GM04503 (cell line): Measurements from ENCODE around the gene TMEM30A.

ENCODE experiments used
- DNase-seq: peaks from one replicate; pipeline ENCODE4 v3.0.0-alpha.2; 2012; ENCODE audit warnings: low read depth

TMEM30A gene

DNA sequence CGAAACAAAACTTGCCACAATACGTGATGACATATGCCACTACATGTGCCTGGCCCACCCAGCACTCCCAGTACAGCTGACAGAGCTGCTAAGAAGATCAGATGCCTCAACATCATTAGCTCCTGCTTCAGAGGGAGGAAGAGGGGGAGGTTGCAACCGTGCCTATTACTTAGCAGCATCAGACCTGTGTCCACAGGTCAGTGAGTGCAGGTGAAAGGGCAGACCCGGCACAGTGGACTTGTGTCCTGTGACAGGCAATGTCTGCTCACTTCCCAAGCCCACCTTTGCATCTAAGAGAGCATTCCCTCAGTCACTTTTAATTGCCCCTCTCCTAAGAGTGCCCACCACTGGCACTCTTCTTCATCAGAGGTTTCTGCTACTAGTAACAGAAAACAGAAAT lies 69.3 kb downstream of the TMEM30A start:
- DNase-seq = no peak

DNA sequence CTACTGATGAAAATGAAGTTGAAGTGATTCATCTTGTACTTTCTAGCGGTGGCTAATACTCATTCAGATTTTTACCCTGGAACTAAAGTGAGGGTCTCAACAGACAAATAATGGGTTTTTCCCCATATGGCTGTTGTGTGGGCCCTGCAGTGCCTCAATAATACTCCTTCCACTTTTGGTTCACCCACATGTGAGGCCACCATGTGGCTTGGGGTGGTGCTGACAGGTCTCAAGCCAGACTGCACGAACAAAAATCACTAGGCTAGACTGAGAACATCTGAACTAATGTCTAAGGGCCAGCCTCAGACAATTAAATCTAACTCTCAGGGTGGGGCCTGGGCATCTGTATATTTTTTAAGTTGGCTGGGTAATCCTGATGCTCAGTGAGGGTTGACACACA lies 70.9 kb downstream of the TMEM30A start:
- no peak for DNase-seq

DNA sequence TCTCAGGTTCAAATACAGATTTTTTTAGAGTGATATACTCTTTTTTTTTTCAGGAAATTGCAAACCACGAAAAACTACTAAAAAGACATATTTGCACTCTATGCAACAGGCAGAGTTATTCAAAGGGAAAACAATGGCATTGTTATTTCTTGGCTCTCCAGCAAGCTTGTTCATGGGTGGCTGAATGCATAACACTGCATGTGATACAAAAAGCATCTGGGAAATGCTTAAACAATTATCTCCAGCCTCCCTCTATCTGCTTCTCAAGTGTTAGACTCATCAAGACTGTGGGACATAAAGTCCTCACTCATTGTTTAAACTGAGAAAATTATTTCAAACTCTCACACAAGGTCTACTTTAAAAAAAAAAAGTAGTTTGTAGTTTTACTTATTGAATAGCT lies 71.5 kb downstream of the TMEM30A start:
- no peak for DNase-seq

DNA sequence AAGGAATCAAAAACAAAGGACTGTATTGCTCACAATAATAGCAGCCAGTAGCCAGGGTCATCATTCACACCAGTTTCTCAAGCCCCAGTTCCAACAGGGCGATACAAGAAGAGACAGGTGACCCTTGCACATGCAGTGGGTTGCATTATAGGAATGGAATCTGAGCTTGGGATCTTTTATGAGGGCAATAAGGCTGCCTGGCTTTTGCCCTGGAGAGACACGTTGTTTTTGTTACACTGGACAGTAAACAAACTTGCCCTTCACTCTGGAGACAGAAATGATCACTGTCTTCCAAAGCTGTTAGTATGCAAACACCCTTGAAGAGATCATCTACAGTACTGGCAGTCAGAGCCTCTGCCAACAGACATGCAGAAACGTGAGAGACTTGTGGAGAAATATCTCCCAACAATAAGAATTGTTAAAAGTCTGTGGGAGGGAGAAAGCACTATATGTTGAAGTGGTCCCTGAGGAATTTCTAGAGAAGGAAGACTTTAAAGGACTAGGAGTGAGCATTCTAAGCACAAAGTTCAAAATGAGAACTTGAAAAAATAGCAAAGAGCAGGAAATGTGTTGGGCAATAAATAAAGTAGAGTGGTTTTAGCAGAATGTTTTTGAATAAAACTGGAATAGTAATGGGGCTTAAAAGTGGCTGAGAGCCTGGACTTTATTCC lies 72.5 kb downstream of the TMEM30A start:
- DNase-seq = no peak

DNA sequence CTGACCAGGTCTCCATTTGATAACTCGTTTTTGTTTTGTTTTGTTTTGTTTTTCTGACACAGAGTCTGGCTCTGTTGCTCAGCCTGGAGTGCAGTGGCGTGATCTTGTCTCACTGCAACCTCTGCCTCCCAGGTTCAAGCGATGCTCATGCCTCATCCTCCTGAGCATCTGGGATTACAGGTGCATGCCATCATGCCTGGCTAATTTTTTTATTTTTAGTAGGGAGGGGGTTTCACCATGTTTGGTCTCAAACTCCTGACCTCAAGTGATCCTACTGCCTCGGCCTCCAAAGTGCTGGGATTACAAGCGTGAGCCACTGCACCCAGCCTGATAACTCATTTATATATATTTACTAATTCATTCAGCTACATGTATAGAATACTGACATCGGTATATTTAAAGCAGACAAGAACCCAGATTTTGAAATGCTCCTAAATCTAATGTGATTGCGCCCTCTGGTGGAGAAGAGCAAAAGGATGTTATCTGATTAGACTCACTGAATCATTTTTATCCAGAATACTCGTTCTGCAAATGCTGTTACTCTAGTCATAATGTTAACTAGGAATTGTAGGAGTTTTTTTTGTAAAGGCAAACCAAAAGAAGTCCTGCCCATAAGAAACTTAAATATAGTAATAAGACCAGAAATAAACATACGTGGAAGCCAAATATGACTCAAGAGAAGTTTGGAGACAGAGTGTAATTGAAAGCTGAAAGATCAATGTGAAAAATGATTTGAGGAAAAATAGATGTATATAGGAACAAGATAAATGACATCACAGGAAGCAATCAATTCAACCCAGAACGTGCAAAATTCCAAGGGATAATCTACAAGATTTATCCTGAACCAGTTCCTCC lies 73.5 kb downstream of the TMEM30A start:
- DNase-seq = no peak

DNA sequence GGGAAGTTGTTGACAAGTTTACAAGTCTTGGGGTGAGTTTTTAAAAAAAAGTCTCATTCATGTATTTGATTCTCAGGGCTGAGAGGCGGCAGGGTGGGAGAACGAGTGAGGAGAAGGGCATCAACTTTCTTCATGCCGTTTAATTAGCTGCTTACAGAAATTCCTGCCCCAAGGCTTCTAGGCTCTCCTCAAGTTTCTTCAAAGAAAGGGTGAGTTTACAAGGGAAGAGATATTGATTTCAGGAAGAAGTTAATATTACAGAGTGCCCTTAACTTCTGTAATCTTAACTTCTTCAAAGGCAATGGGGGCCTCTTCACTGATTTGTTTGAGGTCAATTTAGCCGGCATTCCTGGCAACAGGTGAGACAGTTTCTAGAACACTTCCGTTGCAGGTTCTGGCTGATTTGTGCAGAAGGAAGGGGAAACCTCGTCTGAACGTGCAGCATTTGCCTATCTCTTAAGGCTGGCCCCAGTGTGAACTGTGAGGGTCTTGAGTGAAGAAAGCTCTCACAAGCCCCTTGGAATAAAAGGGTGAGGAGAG lies 75.3 kb downstream of the TMEM30A start:
- DNase-seq = no peak

DNA sequence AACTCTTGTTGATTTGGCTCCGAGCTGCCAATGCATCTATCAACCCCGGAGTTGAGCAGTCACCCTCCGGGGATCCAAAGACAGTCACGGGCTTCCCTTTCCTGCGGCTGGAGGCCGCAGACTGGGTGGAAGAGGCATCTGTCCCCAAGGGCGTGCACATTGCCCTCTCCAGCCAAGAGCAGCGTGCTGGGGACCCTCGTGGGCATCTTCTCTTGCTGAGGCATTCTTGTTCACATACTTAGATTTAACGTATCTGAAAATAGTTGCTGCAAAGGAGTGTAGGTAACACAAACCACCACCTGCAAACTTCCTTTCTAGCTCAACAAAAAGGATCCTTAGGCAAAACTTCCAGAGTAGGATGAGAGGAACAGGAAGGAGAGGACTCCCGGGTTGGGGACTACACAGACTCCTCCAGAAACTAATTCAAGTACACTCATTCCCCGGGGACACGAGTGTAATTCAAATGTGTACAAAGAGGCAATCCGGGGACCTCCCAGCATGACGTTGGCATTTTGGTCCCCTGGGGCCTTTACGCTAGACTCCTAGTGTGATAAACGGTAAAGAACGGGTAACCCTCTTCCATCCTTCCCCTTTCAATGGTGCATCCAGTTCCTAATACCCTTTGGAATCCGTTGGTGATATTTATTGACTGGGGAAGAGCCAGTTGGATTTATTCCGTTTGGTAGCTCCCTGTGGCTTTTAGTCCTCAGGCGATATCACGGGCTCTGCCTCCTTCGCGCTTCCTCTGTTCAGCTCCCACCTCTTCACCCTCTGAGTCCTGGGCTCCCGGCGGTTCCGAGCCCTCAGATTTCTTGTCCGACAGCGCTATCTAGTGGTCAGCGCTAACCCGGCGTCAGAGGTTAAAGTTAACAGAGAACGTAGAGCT lies 76.1 kb downstream of the TMEM30A start:
- no peak for DNase-seq

DNA sequence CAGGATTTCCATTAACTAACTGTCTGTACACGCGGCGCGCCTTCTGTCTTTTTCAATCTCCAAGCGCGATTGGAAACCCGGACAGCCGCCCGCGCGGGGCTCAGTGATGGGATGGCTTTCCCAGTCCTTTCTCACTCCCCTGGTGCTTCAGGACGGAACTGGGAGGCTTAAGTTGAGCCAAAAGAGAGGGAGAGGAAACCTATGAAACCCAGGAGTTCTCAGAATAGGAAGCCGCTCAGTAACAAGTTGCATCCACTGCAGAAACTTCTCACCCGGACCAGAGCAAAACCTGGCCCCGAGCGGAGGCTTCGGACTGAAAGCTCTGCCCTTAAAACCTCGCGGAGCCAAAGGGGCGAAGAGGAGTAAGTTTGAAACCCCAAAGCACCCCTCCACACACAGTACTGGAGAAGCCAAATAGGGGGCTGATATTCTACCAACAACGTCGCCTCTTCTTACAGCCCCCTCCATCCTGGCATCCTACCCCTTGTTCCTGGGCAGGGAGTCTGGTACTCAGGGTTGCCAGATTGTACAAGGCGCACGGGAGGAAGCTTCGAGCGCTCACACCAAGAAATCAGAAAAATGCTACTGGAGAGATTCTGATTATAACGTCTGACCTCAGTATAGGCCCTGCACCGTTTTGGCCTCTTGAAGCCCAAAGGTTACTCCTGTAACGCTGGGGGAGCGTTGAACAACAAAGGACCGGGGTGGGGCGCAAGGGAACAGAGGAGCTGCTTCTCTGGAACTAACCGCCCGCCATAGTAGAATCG lies 77.8 kb downstream of the TMEM30A start:
- no peak for DNase-seq

DNA sequence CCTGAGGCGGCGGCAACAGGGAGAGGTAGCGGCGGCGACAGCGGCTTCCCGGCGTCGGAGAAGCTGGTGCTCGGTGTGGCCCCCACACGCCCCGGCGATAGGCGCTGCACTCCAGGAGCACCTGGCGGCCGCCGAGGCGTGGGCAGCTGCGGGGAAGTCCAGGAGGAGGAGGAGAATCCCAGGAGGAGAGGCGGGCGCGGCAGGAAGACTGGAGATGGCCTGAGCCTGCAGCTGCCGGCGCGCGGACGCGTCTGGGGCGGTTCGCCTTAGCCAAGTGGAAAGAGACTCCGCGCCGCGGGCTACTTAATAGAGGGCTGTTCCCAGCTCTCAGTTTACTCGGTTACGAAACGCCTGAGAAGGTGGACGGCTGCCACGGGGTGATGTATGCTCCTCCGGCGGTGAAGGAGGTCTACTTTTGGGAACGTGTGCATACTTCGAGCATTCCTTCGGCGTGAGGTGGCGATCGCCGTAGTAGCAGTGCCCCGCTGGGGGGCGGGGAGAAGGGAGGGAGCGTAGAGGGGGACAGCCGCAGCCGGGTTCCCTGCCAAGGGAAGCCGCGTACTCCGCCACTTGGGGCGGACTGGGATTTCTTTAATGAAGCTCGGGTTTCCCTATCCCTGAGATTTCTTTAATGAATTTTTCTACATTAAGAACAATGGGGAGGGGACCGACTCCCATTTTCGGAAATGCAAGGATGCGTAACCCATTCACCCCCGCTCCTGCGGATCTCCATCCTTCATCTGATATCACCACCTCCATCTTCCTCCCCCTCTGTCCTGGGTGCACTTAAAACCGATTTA lies 78.6 kb downstream of the TMEM30A start, which contains the start of gene COL12A1:
COL12A1 (minus strand) TSS at position 278 of the 800 bp plus-strand sequence. CDS start 3,261 bp downstream, outside the sequence.
- peak; percentile 97 for DNase-seq

DNA sequence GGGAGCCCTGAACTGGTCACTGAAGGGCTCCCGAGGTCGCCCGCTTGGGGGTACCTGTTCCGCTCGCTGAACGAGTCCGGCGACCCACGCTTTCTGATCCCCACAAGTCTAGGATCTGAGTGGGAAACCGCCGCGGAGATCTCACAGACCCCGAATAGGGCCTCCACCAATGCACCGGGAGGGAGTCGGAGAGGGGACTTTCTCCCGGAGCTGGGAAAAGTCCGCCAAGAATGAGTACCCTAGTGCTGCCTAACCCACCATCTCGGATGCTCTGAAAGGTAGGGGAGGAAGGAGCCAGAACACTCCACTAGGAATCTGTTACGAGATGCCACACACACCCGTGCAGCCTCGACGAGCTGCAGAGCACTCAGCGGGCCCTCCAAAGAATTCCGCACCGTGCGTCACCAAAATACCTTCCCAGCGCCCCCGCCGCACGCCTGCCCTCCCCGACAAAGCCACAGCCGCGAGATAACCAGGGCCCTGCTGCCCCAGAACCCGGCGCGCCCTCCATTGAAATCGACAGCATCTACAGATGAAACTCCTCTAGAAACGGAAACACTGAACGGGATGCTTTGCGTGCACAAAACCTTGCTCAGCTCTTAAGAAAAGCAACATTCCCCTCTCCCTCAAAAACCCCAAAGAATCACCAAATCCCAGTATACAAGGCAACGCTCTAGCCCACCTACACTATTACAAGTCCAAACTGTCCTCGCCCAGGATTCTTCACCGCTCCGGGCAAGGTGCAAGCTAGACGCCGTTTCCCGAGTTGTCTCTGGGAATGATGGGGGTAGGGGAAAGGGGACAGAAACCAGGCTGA lies 79.4 kb downstream of the TMEM30A start:
- no peak for DNase-seq

DNA sequence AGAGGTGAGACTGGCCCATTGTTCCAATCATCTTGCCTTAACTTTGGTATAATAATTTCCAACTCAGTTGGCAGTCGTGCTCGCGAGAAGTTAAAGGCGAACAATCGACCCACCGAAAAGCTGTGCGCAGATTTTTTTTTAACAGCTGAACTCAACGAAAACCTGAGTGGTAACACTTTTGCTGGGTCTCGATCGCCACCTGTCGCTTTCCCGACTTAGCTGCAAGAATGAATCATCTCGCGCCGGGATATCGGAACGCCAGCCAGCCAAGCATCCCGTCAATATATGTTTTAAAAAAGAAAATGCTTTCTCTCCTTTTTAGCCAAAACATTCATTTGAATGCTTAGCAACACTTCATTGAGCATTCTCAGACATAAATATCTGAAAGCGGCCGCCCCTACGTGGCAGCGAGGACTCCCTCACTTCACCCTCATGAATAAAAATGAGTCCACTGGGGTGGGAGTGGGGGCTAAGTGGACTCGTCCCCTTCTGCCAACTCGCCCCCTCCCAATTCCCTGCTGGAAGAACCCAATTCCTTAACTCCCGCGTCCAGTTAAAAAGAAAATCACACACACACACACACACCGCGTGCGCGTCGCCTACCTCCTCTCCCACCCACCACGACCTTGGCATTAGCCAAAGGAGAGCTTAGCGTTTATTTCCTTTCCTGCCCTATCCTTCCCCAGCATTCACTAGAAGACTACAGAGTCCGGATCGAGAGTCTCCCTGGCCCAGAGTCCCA lies 80.2 kb downstream of the TMEM30A start:
- DNase-seq = no peak

DNA sequence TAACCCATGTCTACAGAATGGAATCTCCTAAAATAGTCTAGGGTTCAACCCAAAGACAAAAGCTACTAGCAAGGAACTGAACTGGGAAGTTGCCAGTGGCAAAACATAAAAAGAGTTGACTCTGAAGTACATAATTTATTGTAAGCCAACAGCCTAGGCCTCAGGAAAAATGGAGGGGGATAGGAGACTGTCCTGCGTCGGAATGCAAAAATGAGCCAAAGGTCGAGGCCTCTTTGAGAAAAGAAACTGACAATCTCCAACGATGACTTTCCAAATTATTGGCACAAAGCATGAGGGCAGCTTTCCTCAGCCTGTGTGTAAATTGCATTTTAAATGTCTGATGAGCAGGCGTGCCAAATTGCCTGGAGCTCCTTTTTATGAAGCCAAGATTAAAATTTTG lies 80.9 kb downstream of the TMEM30A start:
- DNase-seq = no peak
